Calu3 (cell line): ENCODE measurements around the gene CTNNBIP1. TPM values are rescaled to one million over a fixed set of nuclear protein-coding genes. Genes with fewer than 3 reads are reported as not detected.

Source experiments
- BruUV-seq: library from RNA; stranded (reverse); fragments of 400-500 nt; replicated peaks from 2 replicates; lab custom pipeline; 2021; lab: Mats Ljungman, UMichigan
- CTCF ChIA-PET: fragments of 300-600 bp; sonication (Branson Sonifier 250); formaldehyde crosslinking; loops from one replicate; lab custom pipeline; 2022; ENCODE audit warnings: antibody characterized with exemption; lab: Charles Lee
- DNase-seq: peaks from one replicate; pipeline ENCODE4 v3.0.0; 2022
- H3K27ac Mint-ChIP-seq: one replicate; pipeline ENCODE4 v1.8.0; 2022; ENCODE audit warnings: mixed read lengths; ENCODE audit not compliant: unreplicated experiment
- H3K27me3 Mint-ChIP-seq: one replicate; pipeline ENCODE4 v1.8.0; 2022; ENCODE audit warnings: mixed read lengths; ENCODE audit not compliant: unreplicated experiment
- H3K36me3 Mint-ChIP-seq: one replicate; pipeline ENCODE4 v1.8.0; 2022; ENCODE audit warnings: mild to moderate bottlenecking, moderate library complexity, mixed read lengths; ENCODE audit not compliant: insufficient read depth, unreplicated experiment
- H3K4me1 Mint-ChIP-seq: one replicate; pipeline ENCODE4 v1.8.0; 2022; ENCODE audit warnings: mild to moderate bottlenecking, low read depth, mixed read lengths; ENCODE audit not compliant: unreplicated experiment
- H3K4me3 Mint-ChIP-seq: one replicate; pipeline ENCODE4 v1.8.0; 2022; ENCODE audit warnings: mild to moderate bottlenecking, low read depth, moderate library complexity, mixed read lengths; ENCODE audit not compliant: unreplicated experiment
- H3K9me3 Mint-ChIP-seq: one replicate; pipeline ENCODE4 v1.8.0; 2022; ENCODE audit warnings: low read depth, mixed read lengths; ENCODE audit not compliant: unreplicated experiment
- CTCF ChIP-seq: fragments of 200-600 bp; IDR thresholded peaks from one replicate; pipeline ENCODE4 v1.8.0; 2022; ENCODE audit warnings: antibody characterized with exemption; ENCODE audit not compliant: unreplicated experiment
- intact Hi-C: fragments of 100-400 bp; cut with micrococcal nuclease; formaldehyde crosslinking; loops from one replicate; pipeline ENCODE4 v1.10.0; 2022; ENCODE audit not compliant: unreplicated experiment
- total RNA-seq: library from RNA; stranded (reverse); gene quantifications from 2 replicates; pipeline ENCODE4 v1.2.3, GENCODE V29; 2022

Gene CTNNBIP1
- total RNA-seq, 1 experiment from 2014 or later, result 11.8 TPM

GRCh38 chr1:9890224-9890731, 19.8 kb downstream of the CTNNBIP1 start:
- CTCF ChIA-PET, result interaction anchor here (0.6 to 0.9 kb wide), 2 partner anchors 10 to 333 kb away, joined by 3 read pairs; no protein-coding TSS in a partner anchor
- no peaks in the 10 kb centered on the region for H3K9me3 Mint-ChIP-seq
- intact Hi-C loops, result no loop called here
- no peak for DNase-seq
- peaks cover 38% of the 10 kb centered on the region for H3K4me1 Mint-ChIP-seq
- peaks cover 4% of the 10 kb centered on the region for H3K36me3 Mint-ChIP-seq
- H3K27me3 Mint-ChIP-seq, result no peaks in the 10 kb centered on the region
- no TSS peak for BruUV-seq
- TF ChIP-seq CTCF, result no peak
- no peak overlapping the region for H3K27ac Mint-ChIP-seq
- no peak overlapping the region for H3K4me3 Mint-ChIP-seq

- CTCF ChIA-PET, result interaction anchor here (0.6 kb wide), 1 partner anchor 257 kb away, joined by 6 read pairs; no protein-coding TSS in a partner anchor
- no peak for DNase-seq
- H3K9me3 Mint-ChIP-seq, result no peaks in the 10 kb centered on the region
- H3K36me3 Mint-ChIP-seq, result peaks cover 4% of the 10 kb centered on the region
- no peak overlapping the region for H3K27ac Mint-ChIP-seq
- intact Hi-C loops, result no loop called here
- BruUV-seq, result no TSS peak
- H3K4me3 Mint-ChIP-seq, result no peak overlapping the region
- H3K27me3 Mint-ChIP-seq, result no peaks in the 10 kb centered on the region
- TF ChIP-seq CTCF, result no peak
- H3K4me1 Mint-ChIP-seq, result peaks cover 38% of the 10 kb centered on the region
These were observed 20.7 kb downstream of the CTNNBIP1 start for GRCh38 chr1:9889411-9889810.

GRCh38 chr1:9888886-9889285, 21.2 kb downstream of the CTNNBIP1 start:
- H3K4me1 Mint-ChIP-seq, result peaks cover 32% of the 10 kb centered on the region
- intact Hi-C loops, result no loop called here
- H3K27me3 Mint-ChIP-seq, result no peaks in the 10 kb centered on the region
- H3K4me3 Mint-ChIP-seq, result no peak overlapping the region
- TF ChIP-seq CTCF, result no peak
- no TSS peak for BruUV-seq
- peaks cover 4% of the 10 kb centered on the region for H3K36me3 Mint-ChIP-seq
- CTCF ChIA-PET, result no interaction called here
- H3K27ac Mint-ChIP-seq, result no peak overlapping the region
- no peak for DNase-seq
- H3K9me3 Mint-ChIP-seq, result no peaks in the 10 kb centered on the region

GRCh38 chr1:9887070-9887469, 23.0 kb downstream of the CTNNBIP1 start:
- intact Hi-C loops, result no loop called here
- no peaks in the 10 kb centered on the region for H3K27me3 Mint-ChIP-seq
- no peak for TF ChIP-seq CTCF
- no peak overlapping the region for H3K27ac Mint-ChIP-seq
- H3K36me3 Mint-ChIP-seq, result no peaks in the 10 kb centered on the region
- peaks cover 27% of the 10 kb centered on the region for H3K4me1 Mint-ChIP-seq
- H3K4me3 Mint-ChIP-seq, result no peak overlapping the region
- H3K9me3 Mint-ChIP-seq, result no peaks in the 10 kb centered on the region
- DNase-seq, result no peak
- CTCF ChIA-PET, result no interaction called here
- BruUV-seq, result no TSS peak
